Upper lobe of right lung (tissue), 1 donor: ENCODE results near the gene ANO10. TPM values are rescaled to one million over a fixed set of nuclear protein-coding genes. Genes with fewer than 3 reads are reported as not detected.
"Not testable (repeated sequence)": the region's sequence is repeated elsewhere in the genome, so short reads cannot be mapped to it uniquely, and the experiment has no call there.

Experiments used
- ATAC-seq: fragments of 200-7000 bp; cut with Tn5 transposase; one replicate; pipeline ENCODE4 v1.9.1; 2020; ENCODE audit warnings: mild to moderate bottlenecking, moderate library complexity
- DNase-seq: peaks from one replicate; pipeline ENCODE4 v3.0.0-alpha.2; 2020
- H3K27ac ChIP-seq: fragments of 200-600 bp; one replicate; pipeline ENCODE4 v1.8.0; 2022
- H3K27me3 ChIP-seq: fragments of 200-600 bp; one replicate; pipeline ENCODE4 v1.8.0; 2022; ENCODE audit warnings: mild to moderate bottlenecking
- H3K36me3 ChIP-seq: fragments of 200-600 bp; one replicate; pipeline ENCODE4 v1.8.0; 2022
- H3K4me1 ChIP-seq: fragments of 200-600 bp; one replicate; pipeline ENCODE4 v1.8.0; 2022
- H3K4me3 ChIP-seq: fragments of 200-600 bp; one replicate; pipeline ENCODE4 v1.8.0; 2022; ENCODE audit warnings: mild to moderate bottlenecking
- H3K9me3 ChIP-seq: fragments of 200-600 bp; one replicate; pipeline ENCODE4 v1.8.0; 2022
- intact Hi-C: fragments of 100-400 bp; cut with DNase I; formaldehyde crosslinking; loops from one replicate; pipeline ENCODE4 v1.11.0; 2022
- total RNA-seq: library from RNA; stranded (reverse); fragmentation: NEBNext Ultra II Directional; extraction: Animal tissue kit (Norgen Biotek cat#: 25700); gene quantifications from one replicate; pipeline ENCODE4 v1.2.1, GENCODE V29; 2021
- TF ChIP-seq, protein P1 (sequence below): fragments of 200-600 bp; IDR thresholded peaks from one replicate; pipeline ENCODE4 v1.8.0; 2022; ENCODE audit warnings: antibody characterized with exemption
- donor health status: DM: no; HTN: yes; CAD: no; lungs with severe emphysema.

The ANO10 gene
- total RNA-seq, 1 donor from 2014 or later = 30.6 TPM

DNA sequence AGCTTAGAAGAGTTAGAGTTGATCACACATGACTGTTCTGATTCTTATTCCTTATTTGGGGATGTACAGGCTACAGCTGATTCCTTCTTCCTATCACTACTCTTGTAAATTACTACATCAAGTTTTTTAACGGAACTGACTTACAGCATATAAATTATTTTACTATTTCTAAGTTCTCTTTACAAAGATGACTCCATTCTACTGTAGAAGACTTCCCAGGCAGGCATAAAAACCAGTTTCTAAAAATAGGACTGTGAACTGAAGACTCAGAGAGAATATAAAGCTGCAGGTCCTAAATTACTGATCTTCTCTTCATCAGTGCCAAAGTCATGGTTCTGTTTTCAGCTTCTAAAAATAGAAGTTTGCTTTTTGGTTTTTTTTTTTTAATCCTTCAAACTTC lies 38.9 kb downstream of the ANO10 start:
- Histone ChIP-seq H3K4me1 (no peaks in the 10 kb centered on the region), H3K4me3 (no peak overlapping the region), H3K27ac (no peak overlapping the region), H3K27me3 (no peaks in the 10 kb centered on the region), H3K36me3 (no peaks in the 10 kb centered on the region), H3K9me3 (no peaks in the 10 kb centered on the region)
- TF ChIP-seq, protein P1, sequence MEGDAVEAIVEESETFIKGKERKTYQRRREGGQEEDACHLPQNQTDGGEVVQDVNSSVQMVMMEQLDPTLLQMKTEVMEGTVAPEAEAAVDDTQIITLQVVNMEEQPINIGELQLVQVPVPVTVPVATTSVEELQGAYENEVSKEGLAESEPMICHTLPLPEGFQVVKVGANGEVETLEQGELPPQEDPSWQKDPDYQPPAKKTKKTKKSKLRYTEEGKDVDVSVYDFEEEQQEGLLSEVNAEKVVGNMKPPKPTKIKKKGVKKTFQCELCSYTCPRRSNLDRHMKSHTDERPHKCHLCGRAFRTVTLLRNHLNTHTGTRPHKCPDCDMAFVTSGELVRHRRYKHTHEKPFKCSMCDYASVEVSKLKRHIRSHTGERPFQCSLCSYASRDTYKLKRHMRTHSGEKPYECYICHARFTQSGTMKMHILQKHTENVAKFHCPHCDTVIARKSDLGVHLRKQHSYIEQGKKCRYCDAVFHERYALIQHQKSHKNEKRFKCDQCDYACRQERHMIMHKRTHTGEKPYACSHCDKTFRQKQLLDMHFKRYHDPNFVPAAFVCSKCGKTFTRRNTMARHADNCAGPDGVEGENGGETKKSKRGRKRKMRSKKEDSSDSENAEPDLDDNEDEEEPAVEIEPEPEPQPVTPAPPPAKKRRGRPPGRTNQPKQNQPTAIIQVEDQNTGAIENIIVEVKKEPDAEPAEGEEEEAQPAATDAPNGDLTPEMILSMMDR = no peak
- no peak for ATAC-seq
- DNase-seq = no peak
- intact Hi-C loops = no loop called here

- ATAC-seq (no peak), DNase-seq (no peak)
- intact Hi-C loops = no loop called here
- peaks cover 6% of the 10 kb centered on the region for H3K36me3 ChIP-seq
- H3K27ac ChIP-seq = no peak overlapping the region
- H3K27me3 ChIP-seq = no peaks in the 10 kb centered on the region
- TF ChIP-seq, protein P1 = no peak
- H3K4me3 ChIP-seq = no peak overlapping the region
- H3K4me1 ChIP-seq = no peaks in the 10 kb centered on the region
- no peaks in the 10 kb centered on the region for H3K9me3 ChIP-seq
Observed at GRCh38 chr3:43581343-43581742, 40.5 kb downstream of the ANO10 start.

DNA sequence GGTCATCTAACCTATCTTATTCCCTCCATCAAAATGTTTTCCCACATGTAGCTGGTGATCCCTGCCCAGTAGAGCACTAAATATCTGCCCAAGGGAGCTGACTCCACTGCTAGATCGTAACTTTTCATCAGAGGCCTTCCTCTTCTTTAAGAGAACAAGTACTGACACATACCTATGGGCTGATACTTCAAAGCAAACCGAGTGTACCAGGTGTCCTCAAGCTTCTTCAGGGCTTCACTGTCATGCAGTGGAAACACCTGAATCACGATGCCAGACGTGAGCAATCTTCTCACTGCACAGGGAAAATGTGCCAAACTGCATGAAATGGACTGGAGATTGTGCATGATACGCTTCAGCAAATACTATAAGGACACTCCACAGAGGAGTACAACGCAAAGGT lies 41.6 kb downstream of the ANO10 start:
- intact Hi-C loops = no loop called here
- TF ChIP-seq, protein P1 = no peak

DNA sequence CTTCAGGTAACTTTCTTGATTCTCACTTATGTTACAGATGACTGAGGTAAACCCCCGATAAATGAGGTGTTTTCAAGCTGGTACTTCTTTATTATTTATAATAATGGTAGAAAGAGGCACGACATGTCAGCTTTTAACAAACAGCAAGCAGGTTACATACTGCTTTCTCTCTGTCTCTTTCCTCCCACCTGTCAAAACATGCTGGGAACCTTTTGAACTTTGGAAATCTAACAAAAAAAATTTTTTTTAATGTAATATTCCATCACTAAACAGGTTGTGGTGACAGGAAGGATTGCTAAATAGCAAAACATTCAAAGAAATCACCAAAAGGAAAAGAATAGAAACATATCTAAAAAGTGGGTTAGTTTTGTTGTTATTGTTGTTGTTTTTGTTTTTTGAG lies 48.2 kb downstream of the ANO10 start:
- Histone ChIP-seq H3K4me3 (no peak overlapping the region), H3K27me3 (no peaks in the 10 kb centered on the region), H3K36me3 (peaks cover 14% of the 10 kb centered on the region), H3K4me1 (no peaks in the 10 kb centered on the region), H3K9me3 (no peaks in the 10 kb centered on the region), H3K27ac (no peak overlapping the region)
- intact Hi-C loops = no loop called here
- DNase-seq (no peak), ATAC-seq (no peak)
- TF ChIP-seq, protein P1 = no peak

More for the DNA sequence above, 41.6 kb downstream of the ANO10 start:
- Histone ChIP-seq H3K9me3 (no peaks in the 10 kb centered on the region), H3K36me3 (peaks cover 14% of the 10 kb centered on the region), H3K27ac (no peak overlapping the region), H3K27me3 (no peaks in the 10 kb centered on the region), H3K4me3 (no peak overlapping the region), H3K4me1 (no peaks in the 10 kb centered on the region)
- no peak for ATAC-seq
- no peak for DNase-seq

- DNase-seq, H3K36me3 ChIP-seq, H3K27me3 ChIP-seq, intact Hi-C loops, H3K27ac ChIP-seq, H3K4me1 ChIP-seq, H3K9me3 ChIP-seq, H3K4me3 ChIP-seq, ATAC-seq: not testable (repeated sequence)
Observed at GRCh38 chr3:43565661-43566341, 56.0 kb downstream of the ANO10 start.

- ATAC-seq (no peak), DNase-seq (no peak)
- Histone ChIP-seq H3K36me3 (peaks cover 9% of the 10 kb centered on the region), H3K4me3 (no peak overlapping the region), H3K27ac (no peak overlapping the region), H3K27me3 (no peaks in the 10 kb centered on the region), H3K4me1 (no peaks in the 10 kb centered on the region), H3K9me3 (no peaks in the 10 kb centered on the region)
- TF ChIP-seq, protein P1 = no peak
- intact Hi-C loops = no loop called here
Observed at GRCh38 chr3:43559961-43560360, 61.9 kb downstream of the ANO10 start.
